Measurements from ENCODE around the gene ZNF765.
A peak's percentile ranks its signal among the peaks of the same experiment; 100 is the strongest.
"Not testable (repeated sequence)": the region's sequence is repeated elsewhere in the genome, so short reads cannot be mapped to it uniquely, and the experiment has no call there.

Gene ZNF765

GRCh38 chr19:53423074-53423473, 28.1 kb downstream of the ZNF765 start:
- not testable (repeated sequence) for DNase-seq

- DNase-seq = not testable (repeated sequence)
Measured at GRCh38 chr19:53423680-53424079, 28.7 kb downstream of the ZNF765 start.

- peak; percentile 66 for DNase-seq
Measured at GRCh38 chr19:53424968-53425597, 30.1 kb downstream of the ZNF765 start.

DNA sequence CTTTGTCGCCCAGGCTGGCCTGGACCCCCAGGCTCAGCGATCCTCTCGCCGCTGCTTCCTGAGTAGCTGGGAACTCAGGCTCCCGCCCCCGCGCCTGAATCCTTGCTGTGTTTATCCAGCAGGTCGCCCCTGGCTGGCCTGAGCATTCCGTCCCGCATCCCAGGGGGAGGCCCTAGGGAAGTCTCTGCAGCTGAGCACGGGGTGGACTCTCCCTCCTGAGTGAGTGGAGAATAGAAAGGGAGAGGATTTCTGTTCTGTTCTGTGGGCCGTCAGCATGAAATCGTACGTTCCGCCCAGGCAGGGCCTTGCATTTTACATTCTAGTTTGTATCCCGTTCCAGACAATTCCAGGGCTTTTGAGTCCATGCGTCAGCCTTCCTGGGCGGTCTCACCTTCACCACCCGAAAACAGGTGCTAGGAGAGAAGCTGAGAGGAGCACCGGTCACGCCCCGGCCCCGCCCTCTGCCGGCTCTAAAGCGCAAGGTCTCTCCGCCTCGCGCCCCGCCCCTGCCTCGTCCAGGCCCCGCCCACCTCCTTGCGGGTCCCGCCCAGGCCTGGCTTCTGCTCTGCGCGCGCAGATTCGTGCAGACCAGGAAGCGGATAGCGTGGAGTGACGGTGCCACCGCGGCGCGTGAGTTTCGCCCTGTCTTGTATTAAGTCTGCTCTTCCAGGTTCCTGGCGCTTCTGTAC, 36.6 kb downstream of the ZNF765 start, which contains the start of gene ZNF761:
Gene ZNF761 (plus strand): TSS at position 586 of the 689 bp plus-strand sequence. CDS start 15,285 bp downstream, outside the sequence.
- peak; percentile 94 for DNase-seq

GRCh38 chr19:53432088-53432661, 37.2 kb downstream of the ZNF765 start:
- peak; percentile 31 for DNase-seq

DNA sequence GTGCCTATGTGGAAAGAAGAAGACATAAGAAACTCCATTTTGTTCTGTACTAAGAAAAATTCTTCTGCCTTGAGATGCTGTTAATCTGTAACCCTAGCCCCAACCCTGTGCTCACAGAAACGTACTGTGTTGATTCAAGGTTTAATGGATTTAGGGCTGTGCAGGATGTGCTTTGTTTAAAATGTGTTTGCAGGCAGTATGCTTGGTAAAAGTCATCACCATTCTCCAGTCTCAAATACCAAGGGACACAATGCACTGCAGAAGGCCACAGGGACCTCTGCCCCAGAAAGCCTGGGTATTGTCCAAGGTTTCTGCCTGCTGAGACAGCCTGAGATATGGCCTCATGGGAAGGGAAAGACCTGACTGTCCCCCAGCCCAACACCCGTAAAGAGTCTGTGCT, 48.9 kb downstream of the ZNF765 start:
- DNase-seq = not testable (repeated sequence)

DNA sequence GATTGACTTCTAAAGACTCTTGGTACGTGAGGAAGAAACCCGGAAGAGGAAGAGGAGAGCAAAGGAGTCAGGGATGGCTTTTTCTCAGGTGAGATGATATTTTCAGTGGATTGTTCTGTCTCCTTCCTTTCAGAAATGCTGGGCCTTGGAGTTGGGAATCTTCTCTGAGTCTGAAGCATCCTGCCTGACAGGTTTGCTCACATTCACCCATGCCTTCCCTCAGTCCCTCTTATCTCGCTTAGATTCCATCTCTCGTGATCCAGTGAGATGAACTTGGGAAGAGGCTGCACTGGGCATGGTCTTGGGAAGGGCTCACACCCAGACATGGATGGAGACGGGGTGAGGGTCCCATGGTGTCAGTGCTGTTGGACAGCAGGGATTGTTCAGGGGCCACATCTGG, 52.2 kb downstream of the ZNF765 start:
- DNase-seq = not testable (repeated sequence)

GRCh38 chr19:53455828-53456227, 60.9 kb downstream of the ZNF765 start:
- DNase-seq = no peak

DNA sequence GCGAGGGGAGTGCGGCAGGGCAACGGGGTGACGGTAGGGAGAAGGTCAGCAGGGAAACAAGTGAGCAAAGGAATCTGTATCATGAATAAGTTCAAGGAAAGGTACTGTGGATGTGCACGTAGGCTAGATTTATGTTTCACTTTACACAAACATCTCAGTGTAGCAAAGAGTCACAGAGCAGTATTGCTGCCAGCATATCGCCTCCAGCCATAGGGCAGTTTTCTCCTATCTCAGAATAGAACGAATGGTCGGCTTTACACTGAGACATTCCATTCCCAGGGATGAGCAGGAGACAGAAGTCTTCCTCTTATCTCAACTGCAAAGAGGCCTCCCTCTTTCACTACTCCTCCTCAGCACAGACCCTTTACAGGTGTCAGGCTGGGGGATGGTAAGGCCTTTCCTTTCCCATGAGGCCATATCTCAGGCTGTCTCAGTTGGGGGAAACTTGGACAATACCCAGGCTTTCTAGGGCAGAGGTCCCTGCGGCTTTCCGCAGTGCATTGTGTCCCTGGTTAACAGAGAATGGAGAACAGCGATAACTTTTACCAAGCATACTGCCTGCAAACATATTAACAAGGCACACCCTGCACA, 65.3 kb downstream of the ZNF765 start:
- not testable (repeated sequence) for DNase-seq

GRCh38 chr19:53461866-53462265, 66.9 kb downstream of the ZNF765 start:
- no peak for DNase-seq

DNA sequence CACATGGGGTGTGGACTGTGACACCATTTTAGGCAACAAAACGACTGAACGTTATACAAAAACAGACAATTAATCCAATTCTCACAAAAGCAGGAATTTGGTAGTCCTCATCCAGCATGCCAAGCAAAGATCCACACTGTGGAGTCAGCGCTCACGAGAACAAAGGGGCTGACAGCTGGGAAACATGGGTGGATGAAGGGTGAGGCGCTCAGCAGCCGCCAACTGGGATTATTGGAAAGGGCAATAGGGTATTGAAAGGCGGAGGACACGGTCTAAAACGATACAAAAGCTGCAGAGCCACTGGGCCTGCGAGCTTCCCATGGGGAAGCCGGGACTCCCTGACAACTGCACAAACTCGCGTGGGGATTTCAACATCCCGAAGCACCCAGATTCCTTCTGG, 67.9 kb downstream of the ZNF765 start:
- DNase-seq = no peak

- DNase-seq = peak; percentile 60
Measured at GRCh38 chr19:53463263-53463662, 68.3 kb downstream of the ZNF765 start.

- DNase-seq = no peak
Measured at GRCh38 chr19:53466726-53467484, 72.0 kb downstream of the ZNF765 start.

- DNase-seq = peak; percentile 93
Measured at GRCh38 chr19:53467485-53468262, 72.7 kb downstream of the ZNF765 start, which contains the start of gene ZNF813. Gene ZNF813 (plus strand): TSS chr19:53467733. CDS start chr19:53483823, 16,090 bp downstream.

DNA sequence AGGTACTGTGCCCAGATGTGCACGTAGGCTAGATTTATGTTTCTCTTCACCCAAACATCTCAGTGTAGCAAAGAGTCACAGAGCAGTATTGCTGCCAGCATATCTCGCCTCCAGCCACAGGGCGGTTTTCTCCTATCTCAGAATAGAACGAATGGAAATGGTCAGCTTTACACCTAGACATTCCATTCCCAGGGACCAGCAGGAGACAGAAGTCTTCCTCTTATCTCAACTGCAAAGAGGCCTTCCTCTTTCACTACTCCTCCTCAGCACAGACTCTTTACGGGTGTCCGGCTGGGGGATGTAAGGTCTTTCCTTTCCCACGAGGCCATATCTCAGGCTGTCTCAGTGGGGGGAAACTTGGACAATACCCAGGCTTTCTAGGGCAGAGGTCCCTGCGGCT, 73.7 kb downstream of the ZNF765 start:
- DNase-seq = not testable (repeated sequence)

DNA sequence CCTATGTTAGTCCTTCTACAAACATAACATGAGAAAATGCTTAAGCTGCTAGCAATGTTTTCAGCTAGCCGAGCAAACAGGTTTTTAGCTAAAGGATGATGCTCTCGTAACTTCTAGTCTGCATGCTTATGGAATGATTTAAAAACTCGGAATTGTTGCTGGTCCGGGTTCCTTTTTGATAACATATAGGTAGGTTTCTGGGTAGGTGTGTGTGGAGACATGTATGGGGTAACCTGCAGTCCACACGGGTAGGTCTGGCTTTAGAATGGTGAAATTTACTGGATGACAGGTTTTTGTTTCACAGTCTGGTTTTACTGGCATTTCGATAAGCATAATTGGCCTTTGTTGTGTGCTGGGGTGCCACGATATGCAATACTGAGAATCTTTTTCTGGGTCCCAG, 77.0 kb downstream of the ZNF765 start:
- DNase-seq = no peak

- not testable (repeated sequence) for DNase-seq
Measured at GRCh38 chr19:53474832-53475231, 79.9 kb downstream of the ZNF765 start.

DNA sequence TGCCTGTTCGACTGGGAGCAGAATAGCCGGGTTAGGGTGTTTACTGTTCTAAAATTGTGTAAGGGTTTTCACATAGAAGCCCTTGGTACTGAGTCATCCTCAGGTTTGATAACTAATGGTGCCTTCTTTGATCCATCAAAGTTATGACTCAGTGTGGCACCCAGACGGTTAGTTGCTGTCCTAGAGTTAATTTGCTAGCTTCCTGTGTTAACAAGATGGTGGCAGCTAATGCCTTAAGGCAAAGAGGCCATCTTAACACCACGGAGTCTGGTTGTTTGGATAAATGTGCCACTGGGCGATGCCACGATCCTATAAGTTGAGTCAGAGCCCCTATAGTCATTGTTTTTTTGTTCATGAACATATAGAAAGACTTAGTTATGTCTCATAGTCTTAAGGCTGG, 80.5 kb downstream of the ZNF765 start:
- not testable (repeated sequence) for DNase-seq
